Neural cell (in vitro differentiated cells): ENCODE data around the gene FAM210A. TPM values are rescaled to one million over a fixed set of nuclear protein-coding genes. Genes with fewer than 3 reads are reported as not detected.
A peak's percentile ranks its signal among the peaks of the same experiment; 100 is the strongest.

Source experiments
- H2AFZ ChIP-seq: fragments of 200-600, 300-800 bp; sonication (generic), shearing (Covaris generic); 2 replicates; pipeline ENCODE4 v1.6.0; 2014; ENCODE audit warnings: low read depth, mild to moderate bottlenecking, antibody characterized with exemption, low read length, moderate library complexity
- H3F3A ChIP-seq: fragments of 200-600 bp; shearing (Covaris generic); 2 replicates; pipeline ENCODE4 v1.6.1; 2016; ENCODE audit warnings: mild to moderate bottlenecking, moderate library complexity, mixed read lengths, antibody characterized with exemption, low read length; ENCODE audit not compliant: insufficient read depth, poor library complexity, severe bottlenecking
- H3K27ac ChIP-seq: fragments of 200-600, 300-800 bp; sonication (generic), shearing (Covaris generic); 2 replicates; pipeline ENCODE4 v1.5.1; 2014; ENCODE audit warnings: mild to moderate bottlenecking, low read length, moderate library complexity
- H3K27me3 ChIP-seq: fragments of 300-800, 200-600 bp; sonication (generic), shearing (Covaris generic); 2 replicates; pipeline ENCODE4 v1.6.0; 2014; ENCODE audit warnings: mild to moderate bottlenecking, low read depth, low read length, moderate library complexity; ENCODE audit not compliant: insufficient read depth
- H3K36me3 ChIP-seq: fragments of 300-800, 200-600 bp; sonication (generic), shearing (Covaris generic); 2 replicates; pipeline ENCODE4 v1.5.1; 2014; ENCODE audit warnings: mild to moderate bottlenecking, antibody characterized with exemption, low read length, moderate library complexity; ENCODE audit not compliant: insufficient read depth
- H3K4me2 ChIP-seq: fragments of 300-800, 200-600 bp; sonication (generic), shearing (Covaris generic); 2 replicates; pipeline ENCODE4 v1.6.0; 2014; ENCODE audit warnings: mild to moderate bottlenecking, low read length
- H3K4me3 ChIP-seq: fragments of 300-800, 200-600 bp; sonication (generic), shearing (Covaris generic); 2 replicates; pipeline ENCODE4 v1.5.1; 2014; ENCODE audit warnings: mild to moderate bottlenecking, low read length, moderate library complexity
- H3K79me2 ChIP-seq: fragments of 200-600 bp; shearing (Covaris generic); replicated peaks from 2 replicates; pipeline ENCODE4 v1.6.0; 2014; ENCODE audit warnings: mild to moderate bottlenecking, low read length, moderate library complexity; ENCODE audit not compliant: insufficient read depth
- H3K9ac ChIP-seq: fragments of 300-800, 200-600 bp; sonication (generic), shearing (Covaris generic); 2 replicates; pipeline ENCODE4 v1.6.1; 2016; ENCODE audit warnings: mild to moderate bottlenecking, low read length, mixed read lengths
- H3K9me2 ChIP-seq: fragments of 200-600 bp; shearing (Covaris generic); 2 replicates; pipeline ENCODE4 v1.6.1; 2016; ENCODE audit warnings: mild to moderate bottlenecking, low read length, mixed read lengths; ENCODE audit not compliant: insufficient read depth
- H3K9me3 ChIP-seq: fragments of 200-600, 300-800 bp; sonication (generic), shearing (Covaris generic); 2 replicates; pipeline ENCODE4 v1.6.1; 2016; ENCODE audit warnings: mild to moderate bottlenecking, mixed run types, low read length, moderate library complexity, mixed read lengths
- H4K20me1 ChIP-seq: fragments of 200-600 bp; shearing (Covaris generic); 2 replicates; pipeline ENCODE4 v1.6.1; 2016; ENCODE audit warnings: mild to moderate bottlenecking, mixed run types; ENCODE audit not compliant: insufficient read depth
- CTCF ChIP-seq: fragments of 450-650 bp; IDR thresholded peaks from 2 replicates; pipeline ENCODE4 v1.5.1; 2014; ENCODE audit warnings: antibody characterized with exemption, mild to moderate bottlenecking, moderate library complexity; ENCODE audit not compliant: poor library complexity, severe bottlenecking
- EP300 ChIP-seq: fragments of 450-650 bp; conservative IDR thresholded peaks from 2 replicates; pipeline ENCODE4 v1.6.1; 2014; ENCODE audit warnings: antibody characterized with exemption, mild to moderate bottlenecking, moderate library complexity; ENCODE audit not compliant: poor library complexity, severe bottlenecking
- EZH2 ChIP-seq: fragments of 200-600, 300-800 bp; shearing (Covaris generic), sonication (generic); IDR thresholded peaks from 2 replicates; pipeline ENCODE4 v1.6.1; 2014; ENCODE audit warnings: antibody characterized with exemption, low read length, borderline replicate concordance, mild to moderate bottlenecking; ENCODE audit not compliant: insufficient read depth, poor library complexity, severe bottlenecking
- MXI1 ChIP-seq: fragments of 450-650 bp; conservative IDR thresholded peaks from 2 replicates; pipeline ENCODE4 v1.6.1; 2014; ENCODE audit warnings: antibody characterized with exemption, mild to moderate bottlenecking; ENCODE audit not compliant: poor library complexity, severe bottlenecking
- POLR2AphosphoS5 ChIP-seq: IDR thresholded peaks from 2 replicates; pipeline ENCODE4 v1.6.1; 2012
- RAD21 ChIP-seq: fragments of 450-650 bp; conservative IDR thresholded peaks from 2 replicates; pipeline ENCODE4 v1.6.1; 2014; ENCODE audit warnings: antibody characterized with exemption, mild to moderate bottlenecking, moderate library complexity
- SMC3 ChIP-seq: fragments of 450-650 bp; conservative IDR thresholded peaks from 2 replicates; pipeline ENCODE4 v1.6.1; 2014; ENCODE audit warnings: antibody characterized with exemption, mild to moderate bottlenecking, moderate library complexity; ENCODE audit not compliant: poor library complexity
- TAF1 ChIP-seq: IDR thresholded peaks from 2 replicates; pipeline ENCODE4 v1.6.1; 2012; ENCODE audit warnings: low read depth
- polyA plus RNA-seq: library from polyadenylated mRNA; depleted of rRNA; stranded (reverse); fragments of >200 nt; gene quantifications from 2 replicates; pipeline ENCODE4 v1.2.3, GENCODE V29; 2014
- TF ChIP-seq, protein P1 (sequence below): IDR thresholded peaks from 2 replicates; pipeline ENCODE4 v1.6.1; 2012; ENCODE audit warnings: borderline replicate concordance

Gene FAM210A
- polyA plus RNA-seq, 1 donor from 2014 or later: 11.5 TPM

DNA sequence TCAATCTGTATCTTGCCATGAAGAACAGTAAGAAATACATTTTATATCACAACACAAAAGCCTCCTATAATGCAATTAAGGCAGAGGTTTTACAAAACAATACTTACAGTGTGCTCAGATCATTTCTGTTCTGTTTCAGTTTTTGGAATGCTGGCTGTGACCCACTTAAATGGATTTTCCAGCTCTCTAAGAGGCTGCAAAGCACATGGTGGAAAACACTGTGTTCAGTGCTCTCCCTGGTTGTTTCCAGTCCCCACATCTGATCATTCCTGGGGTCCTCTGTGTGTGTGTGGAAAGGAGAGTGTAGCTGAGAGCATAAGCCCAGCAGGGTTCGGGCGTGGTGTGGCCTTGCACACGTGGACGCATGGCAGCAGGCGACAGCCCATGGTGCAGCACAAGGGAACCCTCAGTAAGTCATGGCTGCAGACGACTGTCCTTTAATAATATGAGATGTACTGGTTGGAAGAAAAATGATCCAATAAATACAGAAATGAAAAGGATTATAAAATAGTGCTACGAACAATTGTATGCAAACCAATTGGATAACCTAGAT lies 95.6 kb downstream of the FAM210A start:
- Histone ChIP-seq H2AFZ (no peak overlapping the region), H3K27ac (no peak overlapping the region), H3K36me3 (no peaks in the 10 kb centered on the region), H3K9me3 (no peaks in the 10 kb centered on the region), H3K4me3 (no peak overlapping the region), H3K27me3 (no peaks in the 10 kb centered on the region), H3K79me2 (no peaks in the 10 kb centered on the region), H3K4me2 (no peak overlapping the region), H3F3A (no peaks in the 10 kb centered on the region), H3K9ac (no peak overlapping the region), H4K20me1 (no peaks in the 10 kb centered on the region), H3K9me2 (no peaks in the 10 kb centered on the region)
- TF ChIP-seq, protein P1, sequence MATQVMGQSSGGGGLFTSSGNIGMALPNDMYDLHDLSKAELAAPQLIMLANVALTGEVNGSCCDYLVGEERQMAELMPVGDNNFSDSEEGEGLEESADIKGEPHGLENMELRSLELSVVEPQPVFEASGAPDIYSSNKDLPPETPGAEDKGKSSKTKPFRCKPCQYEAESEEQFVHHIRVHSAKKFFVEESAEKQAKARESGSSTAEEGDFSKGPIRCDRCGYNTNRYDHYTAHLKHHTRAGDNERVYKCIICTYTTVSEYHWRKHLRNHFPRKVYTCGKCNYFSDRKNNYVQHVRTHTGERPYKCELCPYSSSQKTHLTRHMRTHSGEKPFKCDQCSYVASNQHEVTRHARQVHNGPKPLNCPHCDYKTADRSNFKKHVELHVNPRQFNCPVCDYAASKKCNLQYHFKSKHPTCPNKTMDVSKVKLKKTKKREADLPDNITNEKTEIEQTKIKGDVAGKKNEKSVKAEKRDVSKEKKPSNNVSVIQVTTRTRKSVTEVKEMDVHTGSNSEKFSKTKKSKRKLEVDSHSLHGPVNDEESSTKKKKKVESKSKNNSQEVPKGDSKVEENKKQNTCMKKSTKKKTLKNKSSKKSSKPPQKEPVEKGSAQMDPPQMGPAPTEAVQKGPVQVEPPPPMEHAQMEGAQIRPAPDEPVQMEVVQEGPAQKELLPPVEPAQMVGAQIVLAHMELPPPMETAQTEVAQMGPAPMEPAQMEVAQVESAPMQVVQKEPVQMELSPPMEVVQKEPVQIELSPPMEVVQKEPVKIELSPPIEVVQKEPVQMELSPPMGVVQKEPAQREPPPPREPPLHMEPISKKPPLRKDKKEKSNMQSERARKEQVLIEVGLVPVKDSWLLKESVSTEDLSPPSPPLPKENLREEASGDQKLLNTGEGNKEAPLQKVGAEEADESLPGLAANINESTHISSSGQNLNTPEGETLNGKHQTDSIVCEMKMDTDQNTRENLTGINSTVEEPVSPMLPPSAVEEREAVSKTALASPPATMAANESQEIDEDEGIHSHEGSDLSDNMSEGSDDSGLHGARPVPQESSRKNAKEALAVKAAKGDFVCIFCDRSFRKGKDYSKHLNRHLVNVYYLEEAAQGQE: no peak
- no peak for TF ChIP-seq SMC3
- TF ChIP-seq MXI1: no peak
- no peak for TF ChIP-seq POLR2AphosphoS5
- no peak for TF ChIP-seq TAF1
- TF ChIP-seq CTCF: no peak
- TF ChIP-seq RAD21: no peak
- TF ChIP-seq EP300: no peak
- no peak for TF ChIP-seq EZH2

DNA sequence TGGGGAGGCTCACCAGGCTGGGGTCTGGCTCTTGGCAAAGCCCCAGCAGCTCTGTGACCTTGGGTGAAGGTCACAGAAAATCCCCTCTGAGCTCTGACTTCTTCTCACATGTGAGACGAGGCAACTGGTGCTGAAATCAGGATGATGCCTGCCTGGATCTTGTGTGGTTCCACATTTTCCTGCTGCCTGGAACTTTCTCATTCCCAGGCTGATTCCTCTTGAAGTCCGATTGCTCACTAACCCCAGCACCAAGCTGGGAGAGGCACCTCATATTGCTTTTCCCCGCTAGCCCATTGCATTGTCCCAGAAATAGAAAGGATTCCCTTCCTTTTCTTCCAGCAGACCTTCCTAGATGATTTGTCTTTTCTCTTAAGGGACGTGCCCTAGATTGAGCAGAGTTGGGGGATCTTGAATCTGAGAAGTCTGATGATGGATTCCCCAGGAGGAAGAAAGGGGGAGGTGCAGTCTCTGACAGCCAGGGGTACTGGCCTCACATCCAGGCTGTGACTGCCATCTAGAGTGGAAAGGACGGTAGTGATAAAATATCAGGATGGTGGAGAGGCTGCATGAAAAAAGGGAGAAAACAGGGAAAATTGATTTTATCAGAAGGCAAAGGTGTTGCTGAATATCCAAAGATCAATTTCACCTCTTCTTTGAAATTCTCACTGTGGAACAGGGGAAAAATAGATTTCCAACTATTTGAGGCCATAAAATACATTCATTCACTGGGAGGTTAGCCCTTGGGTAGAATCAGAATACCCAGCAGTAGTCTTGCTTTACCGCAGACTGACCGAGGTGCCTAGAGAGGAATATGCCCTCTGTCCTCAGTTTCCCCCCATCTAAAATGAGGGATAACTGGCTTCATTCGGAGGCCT lies 96.3 kb downstream of the FAM210A start:
- Histone ChIP-seq H3K9me2 (no peaks in the 10 kb centered on the region), H3K27ac (no peak overlapping the region), H3K9ac (no peak overlapping the region), H3K9me3 (no peaks in the 10 kb centered on the region), H3K79me2 (no peaks in the 10 kb centered on the region), H3F3A (no peaks in the 10 kb centered on the region), H3K4me3 (no peak overlapping the region), H2AFZ (no peak overlapping the region), H3K36me3 (no peaks in the 10 kb centered on the region), H3K27me3 (no peaks in the 10 kb centered on the region), H4K20me1 (no peaks in the 10 kb centered on the region), H3K4me2 (no peak overlapping the region)
- TF ChIP-seq EZH2 (no peak), TAF1 (no peak), MXI1 (no peak), EP300 (peak; percentile 25), POLR2AphosphoS5 (no peak), SMC3 (peak; percentile 98), RAD21 (peak; percentile 99), CTCF (peak; percentile 98)
- TF ChIP-seq, protein P1: peak; percentile 24
